Right lobe of liver (tissue), 6 donors: ENCODE results near the gene TTC28. TPM values are rescaled to one million over a fixed set of nuclear protein-coding genes. Genes with fewer than 3 reads are reported as not detected.

Source experiments
- ATAC-seq, 4 donors: fragments of 200-7000 bp; cut with Tn5 transposase; one replicate each; pipeline ENCODE4 v1.9.1; 2020; ENCODE audit warnings: mild to moderate bottlenecking in 4 of 4, moderate library complexity in 4 of 4
- DNase-seq, 3 donors: peaks; one replicate each; pipeline ENCODE4 v3.0.0-alpha.2; 2020
- H3K27ac ChIP-seq, 3 donors: fragments of 200-600 bp; one replicate each; pipeline ENCODE4 v1.8.0; 2022
- H3K27me3 ChIP-seq, 2 donors: fragments of 200-600 bp; one replicate each; pipeline ENCODE4 v1.8.0; 2022
- H3K36me3 ChIP-seq, 4 donors: fragments of 200-600 bp; sonication (generic) in 1 of 4; one replicate each; pipeline versions ENCODE4 v1.5.1 to v1.8.0; 2017 to 2022; ENCODE audit warnings: control low read depth in 1 of 4
- H3K4me1 ChIP-seq, 4 donors: fragments of 200-600 bp; sonication (generic) in 1 of 4; one replicate each; pipeline versions ENCODE4 v1.5.1 to v1.8.0; 2017 to 2022; ENCODE audit warnings: control low read depth in 1 of 4
- H3K4me3 ChIP-seq, 3 donors: fragments of 200-600 bp; one replicate each; pipeline ENCODE4 v1.8.0; 2022
- H3K9me3 ChIP-seq, 4 donors: fragments of 200-600 bp; sonication (generic) in 1 of 4; one replicate each; pipeline versions ENCODE4 v1.5.1 to v1.8.0; 2017 to 2022; ENCODE audit warnings: control low read depth in 1 of 4
- POLR2A ChIP-seq: fragments of 450-650 bp; IDR thresholded peaks from one replicate; pipeline ENCODE4 v1.6.1; 2017; ENCODE audit warnings: antibody characterized with exemption, mild to moderate bottlenecking
- WGBS: methylation state at CpG from one replicate; pipeline ENCODE4 v1.1.6; 2018; ENCODE audit warnings: low coverage, low lambda C conversion rate; ENCODE audit not compliant: insufficient coverage; ENCODE audit errors: missing lambda C conversion rate; 5-methylcytosine and 5-hydroxymethylcytosine counted together
- intact Hi-C, 2 donors: fragments of 100-400 bp; cut with DNase I; formaldehyde crosslinking; loops; one replicate each; pipeline versions ENCODE4 v1.11.2 to v1.14.1; 2022
- total RNA-seq, 6 experiments: library from RNA; depleted of rRNA in 2 of 6; stranded (reverse); fragments of >200 nt in 2 of 6; fragmentation: NEBNext Ultra II Directional in 3 of 6; extraction: Animal tissue kit (Norgen Biotek cat#: 25700) in 3 of 6; gene quantifications; one replicate each; pipeline versions ENCODE4 v1.1.0 to v1.2.4, GENCODE V29; 2016 to 2023
- TF ChIP-seq, protein P1 (sequence below), 4 donors: fragments of 200-600 bp in 3 of 4; fragments of 450-650 bp in 1 of 4; IDR thresholded peaks; one replicate each; pipeline versions ENCODE4 v1.5.1 to v1.8.0; 2016 to 2022; ENCODE audit warnings: antibody characterized with exemption in 4 of 4, mild to moderate bottlenecking in 2 of 4
- donor health status: DM: no; HTN: yes; CAD: no.
- donor health status: DM: no; HTN: no; CAD: no.
- donor health status: DM: no; HTN: no; CAD: no.
- donor health status: DM: no; HTN: yes; CAD: no.
- donor health status: DM: no; HTN: yes; CAD: no.

TTC28 gene
- total RNA-seq, 6 experiments from 2014 or later = 9.4 to 38.3 (median 15.0) TPM

- TF ChIP-seq, protein P1, sequence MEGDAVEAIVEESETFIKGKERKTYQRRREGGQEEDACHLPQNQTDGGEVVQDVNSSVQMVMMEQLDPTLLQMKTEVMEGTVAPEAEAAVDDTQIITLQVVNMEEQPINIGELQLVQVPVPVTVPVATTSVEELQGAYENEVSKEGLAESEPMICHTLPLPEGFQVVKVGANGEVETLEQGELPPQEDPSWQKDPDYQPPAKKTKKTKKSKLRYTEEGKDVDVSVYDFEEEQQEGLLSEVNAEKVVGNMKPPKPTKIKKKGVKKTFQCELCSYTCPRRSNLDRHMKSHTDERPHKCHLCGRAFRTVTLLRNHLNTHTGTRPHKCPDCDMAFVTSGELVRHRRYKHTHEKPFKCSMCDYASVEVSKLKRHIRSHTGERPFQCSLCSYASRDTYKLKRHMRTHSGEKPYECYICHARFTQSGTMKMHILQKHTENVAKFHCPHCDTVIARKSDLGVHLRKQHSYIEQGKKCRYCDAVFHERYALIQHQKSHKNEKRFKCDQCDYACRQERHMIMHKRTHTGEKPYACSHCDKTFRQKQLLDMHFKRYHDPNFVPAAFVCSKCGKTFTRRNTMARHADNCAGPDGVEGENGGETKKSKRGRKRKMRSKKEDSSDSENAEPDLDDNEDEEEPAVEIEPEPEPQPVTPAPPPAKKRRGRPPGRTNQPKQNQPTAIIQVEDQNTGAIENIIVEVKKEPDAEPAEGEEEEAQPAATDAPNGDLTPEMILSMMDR (IDR thresholded peaks at IDR 0.05) = no peak
- no peak for TF ChIP-seq POLR2A
- no peak overlapping the region for H3K4me3 ChIP-seq
- H3K9me3 ChIP-seq = no peaks in the 10 kb centered on the region
- no peaks in the 10 kb centered on the region for H3K4me1 ChIP-seq
- ATAC-seq = no peak
- intact Hi-C loops = no loop called here
- H3K27ac ChIP-seq = no peak overlapping the region
- no peak for DNase-seq
- H3K36me3 ChIP-seq = no peaks in the 10 kb centered on the region
- no peaks in the 10 kb centered on the region for H3K27me3 ChIP-seq
Measured at GRCh38 chr22:28341001-28341400, 338.6 kb downstream of the TTC28 start.

- Histone ChIP-seq H3K4me1 (no peaks in the 10 kb centered on the region), H3K4me3 (no peak overlapping the region), H3K27ac (no peak overlapping the region), H3K27me3 (no peaks in the 10 kb centered on the region), H3K9me3 (no peaks in the 10 kb centered on the region), H3K36me3 (no peaks in the 10 kb centered on the region)
- DNase-seq (no peak), ATAC-seq (no peak)
- intact Hi-C loops = no loop called here
- no peak for TF ChIP-seq POLR2A
- TF ChIP-seq, protein P1 (IDR thresholded peaks at IDR 0.05) = no peak
- 37% methylated on average over 1 of the region's 1 CpG for WGBS
Measured at GRCh38 chr22:28333088-28333487, 346.6 kb downstream of the TTC28 start.

- Histone ChIP-seq H3K27me3 (no peaks in the 10 kb centered on the region), H3K9me3 (no peaks in the 10 kb centered on the region), H3K4me3 (no peak overlapping the region), H3K4me1 (no peaks in the 10 kb centered on the region), H3K27ac (no peak overlapping the region), H3K36me3 (no peaks in the 10 kb centered on the region)
- WGBS = 11% methylated on average over 1 of the region's 1 CpG
- ATAC-seq = no peak
- intact Hi-C loops = no loop called here
- TF ChIP-seq, protein P1 (IDR thresholded peaks at IDR 0.05) = no peak
- TF ChIP-seq POLR2A = no peak
- DNase-seq = no peak
Measured at GRCh38 chr22:28332410-28332809, 347.2 kb downstream of the TTC28 start.

GRCh38 chr22:28331695-28332094, 347.9 kb downstream of the TTC28 start:
- H3K9me3 ChIP-seq = no peaks in the 10 kb centered on the region
- intact Hi-C loops = no loop called here

More at GRCh38 chr22:28331695-28332094, 347.9 kb downstream of the TTC28 start:
- ATAC-seq (no peak), DNase-seq (no peak)
- Histone ChIP-seq H3K27ac (no peak overlapping the region), H3K4me1 (no peaks in the 10 kb centered on the region), H3K4me3 (no peak overlapping the region), H3K27me3 (no peaks in the 10 kb centered on the region), H3K36me3 (no peaks in the 10 kb centered on the region)
- TF ChIP-seq POLR2A = no peak
- TF ChIP-seq, protein P1 (IDR thresholded peaks at IDR 0.05) = no peak
